Neural progenitor cell (in vitro differentiated cells): ENCODE data around the gene DNAJC8.

ENCODE experiments used
- CTCF ChIP-seq: fragments of 200-600 bp; sonication (generic); IDR thresholded peaks from 2 replicates; pipeline ENCODE4 v1.5.1; 2017; ENCODE audit warnings: antibody characterized with exemption, mild to moderate bottlenecking
- EZH2 ChIP-seq: fragments of 200-600 bp; sonication (generic); IDR thresholded peaks from 2 replicates; pipeline ENCODE4 v1.6.1; 2017; ENCODE audit warnings: antibody characterized with exemption, mild to moderate bottlenecking, moderate library complexity
- EZH2phosphoT487 ChIP-seq: fragments of 200-600 bp; sonication (generic); IDR thresholded peaks from 2 replicates; pipeline ENCODE4 v1.6.1; 2017; ENCODE audit warnings: antibody characterized with exemption

GRCh38 chr1:28279721-28280120, 46.9 kb upstream of the DNAJC8 start:
- TF ChIP-seq CTCF (no peak), EZH2phosphoT487 (no peak), EZH2 (no peak)
